Testis (tissue), 5 donors: ENCODE results near the gene POLR2C. TPM values are rescaled to one million over a fixed set of nuclear protein-coding genes. Genes with fewer than 3 reads are reported as not detected.

Source experiments
- DNase-seq: peaks from one replicate; pipeline ENCODE4 v3.0.0-alpha.2; 2019
- H3K27ac ChIP-seq, 2 donors: fragments of 200-600 bp; sonication (generic); one replicate each; pipeline ENCODE4 v1.5.1; 2019
- H3K27me3 ChIP-seq: fragments of 200-600 bp; sonication (generic); one replicate; pipeline ENCODE4 v1.5.1; 2019
- H3K36me3 ChIP-seq: fragments of 200-600 bp; sonication (generic); one replicate; pipeline ENCODE4 v1.5.1; 2017; ENCODE audit warnings: low read depth; ENCODE audit errors: missing control alignments
- H3K4me1 ChIP-seq: fragments of 200-600 bp; sonication (generic); one replicate; pipeline ENCODE4 v1.5.1; 2019
- H3K4me3 ChIP-seq, 2 donors: fragments of 200-600 bp; sonication (generic); one replicate each; pipeline ENCODE4 v1.5.1; 2017 to 2019
- H3K9me3 ChIP-seq: fragments of 200-600 bp; sonication (generic); one replicate; pipeline ENCODE4 v1.5.1; 2017
- POLR2A ChIP-seq: fragments of 450-650 bp; IDR thresholded peaks from one replicate; pipeline ENCODE4 v1.6.1; 2017; ENCODE audit warnings: antibody characterized with exemption, mild to moderate bottlenecking, moderate library complexity
- WGBS, 2 donors: methylation state at CpG; one replicate each; pipeline ENCODE4 v1.1.5; 2018; 5-methylcytosine and 5-hydroxymethylcytosine counted together
- intact Hi-C: fragments of 100-400 bp; cut with DNase I; formaldehyde crosslinking; loops from one replicate; pipeline ENCODE4 v1.15.1; 2023; ENCODE audit warnings: low total_unique reads
- long read RNA-seq, 2 donors: transcript quantifications; one replicate each; lab custom pipeline, GENCODE V29; 2026
- polyA plus RNA-seq: library from polyadenylated mRNA; stranded (reverse); fragments of 350-450 nt; fragmentation: Illumina TruSeq; extraction: RNeasy Lipid Tissue Mini Kit (QIAGEN cat#74804); gene quantifications from one replicate; pipeline ENCODE4 v1.2.3, GENCODE V29; 2014; ENCODE audit warnings: low read depth, low replicate concordance; ENCODE audit not compliant: insufficient read depth
- total RNA-seq, 2 donors: library from RNA; depleted of rRNA; stranded (reverse); fragments of >200 nt; gene quantifications; one replicate each; pipeline ENCODE4 v1.2.3, GENCODE V29; 2016
- TF ChIP-seq, protein P1 (sequence below), 3 experiments: fragments of 450-650 bp in 2 of 3; fragments of 200-600 bp in 1 of 3; sonication (generic) in 1 of 3; IDR thresholded peaks; one replicate each; pipeline ENCODE4 v1.5.1; 2016 to 2019; ENCODE audit warnings: antibody characterized with exemption in 3 of 3, mild to moderate bottlenecking in 2 of 3, moderate library complexity in 1 of 3

The POLR2C gene
- total RNA-seq, result 100 to 1,000 TPM in 1 of 2 donors, 10 to 100 TPM in 1; 88.7 to 102 TPM
- 65.0 TPM for polyA plus RNA-seq
- long read RNA-seq, donor 1, transcript POLR2C-201 (9 exons, 2,057 nt), result major isoform, 47 of 50 reads
- long read RNA-seq, donor 1, partial matches to known transcripts, result 0 of 50 reads
- long read RNA-seq, donor 1, other reads (novel, unspliced or antisense), result 0 of 50 reads
- long read RNA-seq, donor 2, transcript POLR2C-201 (9 exons, 2,057 nt), result major isoform, 35 of 96 reads
- long read RNA-seq, donor 2, partial matches to known transcripts, result 59 of 96 reads
- long read RNA-seq, donor 2, other reads (novel, unspliced or antisense), result 0 of 96 reads

DNA sequence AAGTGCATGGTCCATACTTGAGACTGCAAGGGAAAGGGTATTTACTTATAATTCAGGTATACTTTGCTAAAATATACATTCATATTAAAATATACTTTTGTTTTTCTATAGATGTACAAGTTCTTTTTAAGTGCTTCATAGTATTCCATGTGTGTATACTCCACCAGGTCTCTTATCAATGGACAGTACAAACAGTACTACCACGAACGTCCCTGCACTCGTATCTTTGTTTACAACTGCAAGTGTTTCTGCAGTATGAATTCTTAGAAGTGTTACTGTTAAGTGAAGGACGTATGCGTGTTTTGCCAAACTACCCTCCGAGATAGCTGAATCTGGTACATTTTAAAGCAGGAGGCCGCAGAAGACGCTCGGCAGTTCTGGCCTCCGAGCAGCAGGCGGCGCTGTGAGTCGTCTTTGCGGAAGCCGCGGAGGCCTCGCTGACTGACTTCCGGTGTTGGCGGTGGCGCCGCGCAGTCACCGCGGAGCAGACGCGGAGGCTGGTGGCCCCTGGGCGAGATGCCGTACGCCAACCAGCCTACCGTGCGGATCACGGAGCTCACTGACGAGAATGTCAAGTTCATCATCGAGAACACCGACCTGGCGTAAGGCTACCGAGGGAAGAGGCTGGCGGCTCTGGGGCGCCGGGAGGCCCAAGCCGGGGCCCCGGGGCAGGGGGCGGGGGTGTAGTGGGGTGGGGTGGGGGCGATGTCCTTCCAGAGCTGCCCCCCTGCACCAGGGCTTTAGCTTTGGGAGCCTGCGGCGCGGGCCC lies at the start of gene POLR2C:
TSS of gene POLR2C (plus strand) at position 471 of the 769 bp plus-strand sequence. CDS start at position 517, 46 bp downstream.
- DNase-seq, result peak; percentile 93
- TF ChIP-seq, protein P1, sequence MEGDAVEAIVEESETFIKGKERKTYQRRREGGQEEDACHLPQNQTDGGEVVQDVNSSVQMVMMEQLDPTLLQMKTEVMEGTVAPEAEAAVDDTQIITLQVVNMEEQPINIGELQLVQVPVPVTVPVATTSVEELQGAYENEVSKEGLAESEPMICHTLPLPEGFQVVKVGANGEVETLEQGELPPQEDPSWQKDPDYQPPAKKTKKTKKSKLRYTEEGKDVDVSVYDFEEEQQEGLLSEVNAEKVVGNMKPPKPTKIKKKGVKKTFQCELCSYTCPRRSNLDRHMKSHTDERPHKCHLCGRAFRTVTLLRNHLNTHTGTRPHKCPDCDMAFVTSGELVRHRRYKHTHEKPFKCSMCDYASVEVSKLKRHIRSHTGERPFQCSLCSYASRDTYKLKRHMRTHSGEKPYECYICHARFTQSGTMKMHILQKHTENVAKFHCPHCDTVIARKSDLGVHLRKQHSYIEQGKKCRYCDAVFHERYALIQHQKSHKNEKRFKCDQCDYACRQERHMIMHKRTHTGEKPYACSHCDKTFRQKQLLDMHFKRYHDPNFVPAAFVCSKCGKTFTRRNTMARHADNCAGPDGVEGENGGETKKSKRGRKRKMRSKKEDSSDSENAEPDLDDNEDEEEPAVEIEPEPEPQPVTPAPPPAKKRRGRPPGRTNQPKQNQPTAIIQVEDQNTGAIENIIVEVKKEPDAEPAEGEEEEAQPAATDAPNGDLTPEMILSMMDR (IDR thresholded peaks at IDR 0.05), result peak; percentile 93 to 98 (median 95)
- peak; percentile 53 for TF ChIP-seq POLR2A
- Histone ChIP-seq H3K27ac (peak within 1 kb of the TSS; percentile 57 to 81), H3K9me3 (no peaks in the 10 kb centered on the region), H3K36me3 (no peaks in the 10 kb centered on the region), H3K4me1 (peaks cover 6% of the 10 kb centered on the region), H3K4me3 (peak within 1 kb of the TSS; percentile 81 to 90), H3K27me3 (no peaks in the 10 kb centered on the region)
- intact Hi-C loops, result no loop called here
- WGBS, 2 donors, result 0 to 1% methylated on average over 9 to 45 of the region's 47 CpGs

- intact Hi-C loops, result no loop called here
- H3K4me3 ChIP-seq, result no peak overlapping the region
- H3K27me3 ChIP-seq, result no peaks in the 10 kb centered on the region
- TF ChIP-seq POLR2A, result no peak
- TF ChIP-seq, protein P1 (IDR thresholded peaks at IDR 0.05), result no peak
- H3K27ac ChIP-seq, result no peak overlapping the region
- H3K9me3 ChIP-seq, result no peaks in the 10 kb centered on the region
- H3K4me1 ChIP-seq, result peaks cover 14% of the 10 kb centered on the region
- WGBS, 2 donors, result 95 to 100% methylated on average over 1 to 5 of the region's 5 CpGs
- no peak for DNase-seq
- no peaks in the 10 kb centered on the region for H3K36me3 ChIP-seq
Observed at GRCh38 chr16:57413301-57413730, 49.2 kb upstream of the POLR2C start.

DNA sequence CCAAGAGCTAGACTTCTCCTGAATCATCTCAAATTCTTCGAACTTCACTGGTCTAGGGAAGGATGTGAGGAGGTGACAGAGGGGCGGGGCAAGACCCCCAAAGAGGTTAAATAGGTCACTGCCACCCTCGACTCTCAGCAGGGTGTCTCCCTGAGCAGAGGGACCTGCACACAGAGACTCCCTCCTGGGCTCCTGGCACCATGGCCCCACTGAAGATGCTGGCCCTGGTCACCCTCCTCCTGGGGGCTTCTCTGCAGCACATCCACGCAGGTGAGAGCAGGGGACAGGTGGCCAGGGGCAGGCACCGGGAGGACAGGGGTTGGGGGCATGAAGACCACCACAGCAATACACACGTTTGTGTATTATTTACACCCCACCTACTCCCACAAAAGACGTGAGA lies 48.7 kb upstream of the POLR2C start:
- Histone ChIP-seq H3K27ac (no peak overlapping the region), H3K36me3 (no peaks in the 10 kb centered on the region), H3K4me3 (no peak overlapping the region), H3K4me1 (peaks cover 14% of the 10 kb centered on the region), H3K9me3 (no peaks in the 10 kb centered on the region), H3K27me3 (no peaks in the 10 kb centered on the region)
- TF ChIP-seq, protein P1 (IDR thresholded peaks at IDR 0.05), result no peak
- no peak for TF ChIP-seq POLR2A
- intact Hi-C loops, result no loop called here
- WGBS, 2 donors, result 78 to 81% methylated on average over 7 of the region's 7 CpGs
- DNase-seq, result no peak

GRCh38 chr16:57416084-57416483 lies 46.4 kb upstream of the POLR2C start:
- no peaks in the 10 kb centered on the region for H3K36me3 ChIP-seq
- intact Hi-C loops, result loop anchor here (2.0 kb wide), 1 partner anchor 115 kb away; no protein-coding TSS in a partner anchor
- peaks cover 23% of the 10 kb centered on the region for H3K4me1 ChIP-seq
- H3K27ac ChIP-seq, result peak overlapping the region; percentile 16 to 48
- no peak for DNase-seq
- no peaks in the 10 kb centered on the region for H3K27me3 ChIP-seq
- WGBS, 2 donors, result 57 to 74% methylated on average over 3 to 16 of the region's 16 CpGs
- no peaks in the 10 kb centered on the region for H3K9me3 ChIP-seq
- no peak for TF ChIP-seq POLR2A
- peak overlapping the region in 1 of 2 donors; percentile 30 for H3K4me3 ChIP-seq

DNA sequence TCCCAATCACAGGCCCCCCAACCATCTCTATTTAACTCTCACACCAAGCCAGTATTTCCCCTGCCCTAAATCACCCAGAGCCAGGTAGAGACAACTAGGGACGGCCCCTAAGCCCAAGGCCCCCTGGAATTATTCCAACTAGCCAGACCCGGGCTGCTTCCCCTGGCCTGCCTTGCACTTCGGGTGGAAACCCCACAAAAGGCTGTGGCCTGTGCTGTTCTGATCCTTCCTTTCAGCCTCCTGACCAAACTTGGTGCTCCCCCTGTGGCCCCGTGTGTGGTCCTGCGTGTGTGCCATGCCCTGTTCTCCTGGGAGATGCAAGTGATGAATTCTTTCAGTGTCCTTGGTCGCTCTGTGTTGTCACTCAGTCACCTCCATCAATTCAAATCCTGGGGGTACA lies 43.0 kb upstream of the POLR2C start:
- Histone ChIP-seq H3K4me1 (peaks cover 23% of the 10 kb centered on the region), H3K4me3 (no peak overlapping the region), H3K36me3 (no peaks in the 10 kb centered on the region), H3K27me3 (no peaks in the 10 kb centered on the region), H3K9me3 (no peaks in the 10 kb centered on the region), H3K27ac (peak overlapping the region in 1 of 2 donors; percentile 25)
- WGBS, 2 donors, result 63 to 73% methylated on average over 6 of the region's 6 CpGs
- TF ChIP-seq, protein P1 (IDR thresholded peaks at IDR 0.05), result no peak
- TF ChIP-seq POLR2A, result no peak
- DNase-seq, result no peak
- intact Hi-C loops, result no loop called here
